Gastroesophageal sphincter (tissue), 4 donors: ENCODE data around the gene MYO18B. TPM values are rescaled to one million over a fixed set of nuclear protein-coding genes. Genes with fewer than 3 reads are reported as not detected.

Source experiments
- ATAC-seq: fragments of 150-250 bp; one replicate; pipeline ENCODE4 v1.9.1; 2016; ENCODE audit warnings: mild to moderate bottlenecking, moderate library complexity
- H3K27ac ChIP-seq, 4 donors: fragments of 200-600 bp; sonication (generic) in 3 of 4; 1 replicate in 3 of 4; 2 replicates in 1 of 4; pipeline ENCODE4 v1.5.1; 2016 to 2019
- H3K27me3 ChIP-seq: fragments of 200-600 bp; sonication (generic); one replicate; pipeline ENCODE4 v1.5.1; 2019
- H3K36me3 ChIP-seq, 2 donors: fragments of 200-600 bp; sonication (generic); one replicate each; pipeline ENCODE4 v1.5.1; 2019; ENCODE audit warnings: control low read depth in 1 of 2
- H3K4me1 ChIP-seq, 3 donors: fragments of 200-600 bp; sonication (generic); 1 replicate in 2 of 3; 2 replicates in 1 of 3; pipeline ENCODE4 v1.5.1; 2016 to 2019; ENCODE audit warnings: control low read depth in 2 of 3
- H3K4me3 ChIP-seq, 2 donors: fragments of 200-600 bp; sonication (generic); one replicate each; pipeline ENCODE4 v1.5.1; 2019; ENCODE audit warnings: mild to moderate bottlenecking in 1 of 2, moderate library complexity in 1 of 2
- H3K9me3 ChIP-seq, 3 donors: fragments of 200-600 bp; sonication (generic); one replicate each; pipeline ENCODE4 v1.5.1; 2017 to 2019; ENCODE audit warnings: control low read depth in 2 of 3
- EP300 ChIP-seq: sonication (generic); formaldehyde crosslinking; IDR thresholded peaks from one replicate; pipeline ENCODE4 v1.6.1; 2017; ENCODE audit warnings: antibody characterized with exemption, mild to moderate bottlenecking
- POLR2A ChIP-seq, 2 donors: fragments of 450-650 bp; IDR thresholded peaks; one replicate each; pipeline ENCODE4 v1.6.1; 2017; ENCODE audit warnings: antibody characterized with exemption in 2 of 2, mild to moderate bottlenecking in 2 of 2, moderate library complexity in 1 of 2
- POLR2AphosphoS5 ChIP-seq: sonication (generic); formaldehyde crosslinking; IDR thresholded peaks from one replicate; pipeline ENCODE4 v1.6.1; 2017; ENCODE audit warnings: antibody characterized with exemption
- WGBS, 2 donors: methylation state at CpG; one replicate each; pipeline ENCODE4 v1.1.5; 2018; ENCODE audit warnings: low coverage in 1 of 2; 5-methylcytosine and 5-hydroxymethylcytosine counted together
- total RNA-seq, 4 donors: library from RNA; depleted of rRNA; stranded (reverse); fragments of >200 nt; gene quantifications; one replicate each; pipeline ENCODE4 v1.1.0, GENCODE V29; 2016
- TF ChIP-seq, protein P1 (sequence below), 4 experiments: fragments of 200-600 bp in 2 of 4; fragments of 450-650 bp in 2 of 4; sonication (generic) in 1 of 4; IDR thresholded peaks; one replicate each; pipeline ENCODE4 v1.5.1; 2017 to 2019; ENCODE audit warnings: antibody characterized with exemption in 4 of 4, mild to moderate bottlenecking in 2 of 4, moderate library complexity in 2 of 4

Gene MYO18B
- total RNA-seq, 4 donors from 2014 or later = 0.19 to 6.9 (median 1.4) TPM; not detected in 1

GRCh38 chr22:25942115-25942855, 200.3 kb downstream of the MYO18B start:
- Histone ChIP-seq H3K27ac (no peak overlapping the region), H3K27me3 (peaks cover 61% of the 10 kb centered on the region), H3K4me1 (no peaks in the 10 kb centered on the region), H3K36me3 (no peaks in the 10 kb centered on the region), H3K4me3 (no peak overlapping the region), H3K9me3 (peaks cover 0 to under 1% (median 0%) of the 10 kb centered on the region in 3 donors)
- TF ChIP-seq POLR2AphosphoS5 (no peak), EP300 (no peak), POLR2A (IDR thresholded peaks at IDR 0.05) (no peak)
- TF ChIP-seq, protein P1, sequence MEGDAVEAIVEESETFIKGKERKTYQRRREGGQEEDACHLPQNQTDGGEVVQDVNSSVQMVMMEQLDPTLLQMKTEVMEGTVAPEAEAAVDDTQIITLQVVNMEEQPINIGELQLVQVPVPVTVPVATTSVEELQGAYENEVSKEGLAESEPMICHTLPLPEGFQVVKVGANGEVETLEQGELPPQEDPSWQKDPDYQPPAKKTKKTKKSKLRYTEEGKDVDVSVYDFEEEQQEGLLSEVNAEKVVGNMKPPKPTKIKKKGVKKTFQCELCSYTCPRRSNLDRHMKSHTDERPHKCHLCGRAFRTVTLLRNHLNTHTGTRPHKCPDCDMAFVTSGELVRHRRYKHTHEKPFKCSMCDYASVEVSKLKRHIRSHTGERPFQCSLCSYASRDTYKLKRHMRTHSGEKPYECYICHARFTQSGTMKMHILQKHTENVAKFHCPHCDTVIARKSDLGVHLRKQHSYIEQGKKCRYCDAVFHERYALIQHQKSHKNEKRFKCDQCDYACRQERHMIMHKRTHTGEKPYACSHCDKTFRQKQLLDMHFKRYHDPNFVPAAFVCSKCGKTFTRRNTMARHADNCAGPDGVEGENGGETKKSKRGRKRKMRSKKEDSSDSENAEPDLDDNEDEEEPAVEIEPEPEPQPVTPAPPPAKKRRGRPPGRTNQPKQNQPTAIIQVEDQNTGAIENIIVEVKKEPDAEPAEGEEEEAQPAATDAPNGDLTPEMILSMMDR (IDR thresholded peaks at IDR 0.05) = no peak
- WGBS, 2 donors = 33 to 50% methylated on average over 7 to 8 of the region's 9 CpGs
- no peak for ATAC-seq

DNA sequence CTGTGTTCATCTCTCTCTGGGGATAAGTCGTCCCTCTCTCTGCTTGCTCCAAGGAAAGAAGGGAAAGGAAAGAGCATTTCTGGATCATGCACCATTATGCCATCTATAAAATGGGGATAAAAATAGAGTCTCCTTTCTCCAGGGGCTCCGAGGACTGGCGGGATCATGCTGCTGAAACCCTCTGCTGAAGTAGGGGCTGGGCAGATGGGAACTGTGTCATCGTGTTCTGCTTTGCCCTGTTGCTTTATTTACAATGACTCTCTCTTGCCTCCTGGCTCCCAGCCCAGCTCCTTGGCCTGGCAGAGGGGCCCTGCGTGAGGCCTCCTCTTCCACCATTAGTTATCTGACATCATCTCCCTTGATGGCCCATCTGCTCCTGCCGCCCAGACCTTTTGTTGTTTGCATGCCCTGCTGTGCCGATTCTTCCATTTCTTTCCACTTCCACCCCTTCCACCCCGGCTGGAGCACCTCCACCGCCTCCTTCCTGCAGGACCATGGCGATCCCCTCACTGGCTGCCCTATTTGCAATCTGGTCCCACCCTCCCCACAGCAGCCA, 200.9 kb downstream of the MYO18B start:
- TF ChIP-seq EP300 (no peak), POLR2AphosphoS5 (no peak), POLR2A (IDR thresholded peaks at IDR 0.05) (no peak)
- TF ChIP-seq, protein P1 (IDR thresholded peaks at IDR 0.05) = no peak
- H3K9me3 ChIP-seq = no peaks in the 10 kb centered on the region
- 6 to 21% methylated on average over 7 to 10 of the region's 10 CpGs for WGBS, 2 donors
- ATAC-seq = no peak
- no peaks in the 10 kb centered on the region for H3K36me3 ChIP-seq
- no peaks in the 10 kb centered on the region for H3K4me1 ChIP-seq
- H3K27ac ChIP-seq = no peak overlapping the region
- peaks cover 67% of the 10 kb centered on the region for H3K27me3 ChIP-seq
- no peak overlapping the region for H3K4me3 ChIP-seq

DNA sequence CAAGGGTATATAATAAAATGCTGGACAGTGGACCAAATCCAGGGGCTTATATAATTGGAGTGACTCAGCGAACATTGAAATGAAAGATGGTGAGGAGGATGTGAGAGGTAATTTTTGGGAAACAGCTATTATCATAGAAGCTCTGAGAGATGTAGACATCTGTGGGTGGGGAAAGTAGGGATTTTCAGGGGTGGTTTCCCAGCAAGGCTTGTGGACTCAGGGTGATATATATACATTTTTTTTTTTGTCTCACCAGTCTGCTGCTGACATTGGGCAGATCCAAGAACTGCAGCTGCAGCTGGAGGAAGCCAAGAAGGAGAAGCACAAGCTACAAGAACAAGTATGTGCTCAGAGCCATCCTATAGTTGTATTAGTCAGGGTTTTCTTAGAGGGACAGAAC, 208.1 kb downstream of the MYO18B start:
- no peak overlapping the region for H3K4me3 ChIP-seq
- H3K27me3 ChIP-seq = peaks cover 66% of the 10 kb centered on the region
- no peaks in the 10 kb centered on the region for H3K9me3 ChIP-seq
- 38 to 63% methylated on average over 1 of the region's 1 CpG for WGBS, 2 donors
- no peaks in the 10 kb centered on the region for H3K36me3 ChIP-seq
- no peak overlapping the region for H3K27ac ChIP-seq
- ATAC-seq = no peak
- H3K4me1 ChIP-seq = no peaks in the 10 kb centered on the region
- TF ChIP-seq, protein P1 (IDR thresholded peaks at IDR 0.05) = no peak
- TF ChIP-seq EP300 = no peak
- no peak for TF ChIP-seq POLR2A (IDR thresholded peaks at IDR 0.05)
- no peak for TF ChIP-seq POLR2AphosphoS5

DNA sequence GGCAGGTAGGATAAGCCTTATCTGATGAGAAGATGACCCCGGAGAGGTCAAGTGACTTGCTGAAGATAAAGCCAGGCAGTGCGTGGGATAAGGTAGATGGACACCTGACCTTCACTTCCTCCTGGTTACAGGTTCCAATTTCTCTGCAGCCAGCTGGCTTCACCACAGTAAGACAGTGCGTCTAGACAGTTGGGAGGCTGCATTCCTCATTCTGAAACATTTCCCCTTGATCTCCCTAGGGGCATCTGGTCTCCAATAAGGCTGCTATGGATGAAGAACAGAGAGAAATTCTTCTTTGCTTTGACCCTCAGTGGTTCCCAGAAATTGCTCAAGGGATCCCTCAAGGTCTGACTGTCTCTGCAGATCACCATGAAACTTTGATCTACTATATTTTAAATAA, 211.3 kb downstream of the MYO18B start:
- peaks cover 52% of the 10 kb centered on the region for H3K27me3 ChIP-seq
- H3K4me1 ChIP-seq = no peaks in the 10 kb centered on the region
- TF ChIP-seq EP300 (no peak), POLR2A (IDR thresholded peaks at IDR 0.05) (no peak), POLR2AphosphoS5 (no peak)
- TF ChIP-seq, protein P1 (IDR thresholded peaks at IDR 0.05) = no peak
- no peak overlapping the region for H3K4me3 ChIP-seq
- no peak for ATAC-seq
- WGBS, 2 donors = 54 to 60% methylated on average over 2 to 3 of the region's 3 CpGs
- no peak overlapping the region for H3K27ac ChIP-seq
- no peaks in the 10 kb centered on the region for H3K9me3 ChIP-seq
- no peaks in the 10 kb centered on the region for H3K36me3 ChIP-seq

DNA sequence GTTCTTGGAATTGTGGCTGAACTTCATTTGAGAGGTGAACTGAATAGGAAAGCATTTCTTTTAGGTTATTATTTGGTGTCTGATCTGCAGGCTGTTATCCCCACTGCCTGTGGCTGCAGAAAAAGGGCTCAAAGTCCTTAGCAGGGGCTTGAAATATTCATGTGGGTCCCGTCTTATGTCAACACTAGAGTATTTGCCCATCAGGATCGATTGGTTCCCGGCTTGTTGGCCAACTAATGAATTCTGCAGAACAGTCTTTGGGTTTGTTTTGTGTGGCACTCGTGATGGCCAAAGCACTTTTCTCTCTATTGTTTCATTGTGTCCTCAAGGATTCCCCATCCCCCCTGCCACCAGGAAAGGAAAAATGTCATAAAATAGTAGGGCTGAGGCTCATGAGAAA, 211.9 kb downstream of the MYO18B start:
- TF ChIP-seq POLR2AphosphoS5 = no peak
- TF ChIP-seq, protein P1 (IDR thresholded peaks at IDR 0.05) = no peak
- no peak for TF ChIP-seq EP300
- TF ChIP-seq POLR2A (IDR thresholded peaks at IDR 0.05) = no peak
- no peak overlapping the region for H3K27ac ChIP-seq
- H3K9me3 ChIP-seq = no peaks in the 10 kb centered on the region
- no peak overlapping the region for H3K4me3 ChIP-seq
- no peak for ATAC-seq
- H3K36me3 ChIP-seq = no peaks in the 10 kb centered on the region
- peaks cover 50% of the 10 kb centered on the region for H3K27me3 ChIP-seq
- H3K4me1 ChIP-seq = no peaks in the 10 kb centered on the region
- WGBS, 2 donors = 59 to 80% methylated on average over 1 to 4 of the region's 4 CpGs
